ENCODE measurements around the gene USP43.

DNA sequence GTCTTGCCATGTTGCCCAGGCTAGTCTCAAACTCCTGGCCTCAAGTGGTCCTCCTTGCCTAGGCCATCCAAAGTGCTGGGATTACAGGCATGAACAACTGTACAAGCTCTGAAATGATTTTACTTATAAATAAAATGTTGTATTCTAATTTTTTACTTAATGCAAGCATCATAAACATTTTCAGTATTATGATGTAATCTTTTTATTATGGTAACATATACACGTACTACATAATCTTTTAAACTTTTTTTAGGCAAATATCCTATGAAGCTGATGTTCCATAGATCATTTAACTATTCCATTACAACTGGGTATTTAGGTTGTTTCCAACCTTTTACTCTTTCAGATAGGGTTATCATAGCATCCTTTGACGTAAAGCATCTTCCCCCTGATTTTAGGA is 33.8 kb upstream of the USP43 start:
- TF ChIP-seq, protein P1, sequence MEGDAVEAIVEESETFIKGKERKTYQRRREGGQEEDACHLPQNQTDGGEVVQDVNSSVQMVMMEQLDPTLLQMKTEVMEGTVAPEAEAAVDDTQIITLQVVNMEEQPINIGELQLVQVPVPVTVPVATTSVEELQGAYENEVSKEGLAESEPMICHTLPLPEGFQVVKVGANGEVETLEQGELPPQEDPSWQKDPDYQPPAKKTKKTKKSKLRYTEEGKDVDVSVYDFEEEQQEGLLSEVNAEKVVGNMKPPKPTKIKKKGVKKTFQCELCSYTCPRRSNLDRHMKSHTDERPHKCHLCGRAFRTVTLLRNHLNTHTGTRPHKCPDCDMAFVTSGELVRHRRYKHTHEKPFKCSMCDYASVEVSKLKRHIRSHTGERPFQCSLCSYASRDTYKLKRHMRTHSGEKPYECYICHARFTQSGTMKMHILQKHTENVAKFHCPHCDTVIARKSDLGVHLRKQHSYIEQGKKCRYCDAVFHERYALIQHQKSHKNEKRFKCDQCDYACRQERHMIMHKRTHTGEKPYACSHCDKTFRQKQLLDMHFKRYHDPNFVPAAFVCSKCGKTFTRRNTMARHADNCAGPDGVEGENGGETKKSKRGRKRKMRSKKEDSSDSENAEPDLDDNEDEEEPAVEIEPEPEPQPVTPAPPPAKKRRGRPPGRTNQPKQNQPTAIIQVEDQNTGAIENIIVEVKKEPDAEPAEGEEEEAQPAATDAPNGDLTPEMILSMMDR (IDR thresholded peaks at IDR 0.05 in 8 of 11, conservative IDR thresholded peaks at IDR 0.05 in 3 of 11): no peak
- TF ChIP-seq POLR2A (IDR thresholded peaks at IDR 0.05): no peak

Measured in spleen (tissue), 7 donors.